Panc1 (cell line): ENCODE data around the gene TXNRD1. TPM values are rescaled to one million over a fixed set of nuclear protein-coding genes. Genes with fewer than 3 reads are reported as not detected.

ENCODE experiments used
- ATAC-seq: fragments of 200-7000 bp; cut with Tn5 transposase; 2 replicates; pipeline ENCODE4 v1.9.1; 2020; ENCODE audit warnings: mild to moderate bottlenecking, moderate library complexity
- BruUV-seq: library from RNA; stranded (reverse); fragments of 400-500 nt; replicated peaks from 2 replicates; lab custom pipeline; 2021; lab: Mats Ljungman, UMichigan
- CTCF ChIA-PET: fragments of 300-600 bp; sonication (Branson Sonifier 250); formaldehyde crosslinking; loops from one replicate; lab custom pipeline; 2022; ENCODE audit warnings: antibody characterized with exemption; lab: Charles Lee
- POLR2A ChIA-PET: fragments of 300-600 bp; sonication (Branson Sonifier 250); formaldehyde crosslinking; loops from one replicate; lab custom pipeline; 2022; ENCODE audit warnings: antibody characterized with exemption; lab: Charles Lee
- DNase-seq: peaks from one replicate; pipeline ENCODE4 v3.0.0-alpha.2; 2010; ENCODE audit warnings: low read depth, low spot score
- H3K27ac ChIP-seq: 2 replicates; pipeline ENCODE4 v1.5.1; 2011; ENCODE audit warnings: mild to moderate bottlenecking, low read length, inconsistent platforms
- H3K27me3 ChIP-seq: fragments of 200-500 bp; sonication (Bioruptor generic); 2 replicates; pipeline ENCODE4 v1.6.0; 2014; ENCODE audit warnings: low read length, inconsistent platforms; ENCODE audit not compliant: control insufficient read depth, insufficient read depth
- H3K36me3 ChIP-seq: fragments of 200-500 bp; sonication (Bioruptor generic); 2 replicates; pipeline ENCODE4 v1.5.1; 2014; ENCODE audit warnings: inconsistent platforms, mild to moderate bottlenecking, low read length, moderate library complexity; ENCODE audit not compliant: control insufficient read depth, insufficient read depth
- H3K4me1 ChIP-seq: 2 replicates; pipeline ENCODE4 v1.5.1; 2011; ENCODE audit warnings: inconsistent platforms, mild to moderate bottlenecking, low read length, moderate library complexity; ENCODE audit not compliant: control insufficient read depth, insufficient read depth
- H3K4me3 ChIP-seq, 2 experiments: 2 replicates each; pipeline ENCODE4 v1.5.1; 2011 to 2012; ENCODE audit warnings: low read depth in 2 of 2, low read length in 2 of 2, mild to moderate bottlenecking in 2 of 2, inconsistent platforms in 1 of 2, moderate library complexity in 1 of 2
- H3K9me3 ChIP-seq: fragments of 200-500 bp; sonication (Bioruptor generic); 2 replicates; pipeline ENCODE4 v1.5.1; 2014; ENCODE audit warnings: low read depth, mild to moderate bottlenecking, inconsistent platforms, low read length, moderate library complexity; ENCODE audit not compliant: control insufficient read depth, insufficient read depth
- POLR2AphosphoS5 ChIP-seq: IDR thresholded peaks from 2 replicates; pipeline ENCODE4 v1.6.1; 2012; ENCODE audit warnings: mild to moderate bottlenecking, low read depth, low read length, moderate library complexity
- SIN3A ChIP-seq: IDR thresholded peaks from 2 replicates; pipeline ENCODE4 v1.6.1; 2012; ENCODE audit warnings: low read depth, mild to moderate bottlenecking, low read length, moderate library complexity, borderline replicate concordance; ENCODE audit not compliant: insufficient read depth
- TCF7L2 ChIP-seq: IDR thresholded peaks from 2 replicates; pipeline ENCODE4 v1.6.1; 2011; ENCODE audit warnings: mild to moderate bottlenecking, low read depth, low read length, inconsistent platforms
- in situ Hi-C: cut with HindIII; loops from 2 replicates; pipeline ENCODE4 v1.10.0; 2016; ENCODE audit warnings: low sequenced_read_pairs, low pct_unique_long_range_greater_than_20kb
- intact Hi-C: fragments of 100-400 bp; cut with micrococcal nuclease; formaldehyde crosslinking; loops from one replicate; pipeline ENCODE4 v1.10.0; 2022; ENCODE audit not compliant: unreplicated experiment
- total RNA-seq: library from RNA; stranded (reverse); gene quantifications from one replicate; pipeline ENCODE4 v1.2.1, GENCODE V29; 2021; ENCODE audit not compliant: unreplicated experiment
- TF ChIP-seq, protein P1 (sequence below), 2 experiments: IDR thresholded peaks; 2 replicates each; pipeline ENCODE4 v1.6.1; 2011 to 2012; ENCODE audit warnings: low read depth in 2 of 2, control low read depth in 1 of 2, low read length in 1 of 2, mild to moderate bottlenecking in 1 of 2, moderate library complexity in 1 of 2; ENCODE audit not compliant: insufficient read depth in 1 of 2
- TF ChIP-seq, protein P2 (sequence below): fragments of 450-650 bp; IDR thresholded peaks from 2 replicates; pipeline ENCODE4 v1.5.1; 2017; ENCODE audit warnings: mild to moderate bottlenecking

Gene TXNRD1
- total RNA-seq, 1 experiment from 2014 or later, result 348 TPM

- intact Hi-C loops, result no loop called here
- POLR2A ChIA-PET, result interaction anchor here (0.6 kb wide), 1 partner anchor 69 kb away, joined by 3 read pairs; no protein-coding TSS in a partner anchor
- BruUV-seq, result no TSS peak
- Histone ChIP-seq H3K4me1 (peaks cover 37% of the 10 kb centered on the region), H3K27ac (no peak overlapping the region), H3K36me3 (peaks cover 38% of the 10 kb centered on the region), H3K4me3 (no peak overlapping the region), H3K27me3 (no peaks in the 10 kb centered on the region), H3K9me3 (no peaks in the 10 kb centered on the region)
- CTCF ChIA-PET, result no interaction called here
- in situ Hi-C loops, result no loop called here
- TF ChIP-seq SIN3A, result no peak
- TF ChIP-seq, protein P1, sequence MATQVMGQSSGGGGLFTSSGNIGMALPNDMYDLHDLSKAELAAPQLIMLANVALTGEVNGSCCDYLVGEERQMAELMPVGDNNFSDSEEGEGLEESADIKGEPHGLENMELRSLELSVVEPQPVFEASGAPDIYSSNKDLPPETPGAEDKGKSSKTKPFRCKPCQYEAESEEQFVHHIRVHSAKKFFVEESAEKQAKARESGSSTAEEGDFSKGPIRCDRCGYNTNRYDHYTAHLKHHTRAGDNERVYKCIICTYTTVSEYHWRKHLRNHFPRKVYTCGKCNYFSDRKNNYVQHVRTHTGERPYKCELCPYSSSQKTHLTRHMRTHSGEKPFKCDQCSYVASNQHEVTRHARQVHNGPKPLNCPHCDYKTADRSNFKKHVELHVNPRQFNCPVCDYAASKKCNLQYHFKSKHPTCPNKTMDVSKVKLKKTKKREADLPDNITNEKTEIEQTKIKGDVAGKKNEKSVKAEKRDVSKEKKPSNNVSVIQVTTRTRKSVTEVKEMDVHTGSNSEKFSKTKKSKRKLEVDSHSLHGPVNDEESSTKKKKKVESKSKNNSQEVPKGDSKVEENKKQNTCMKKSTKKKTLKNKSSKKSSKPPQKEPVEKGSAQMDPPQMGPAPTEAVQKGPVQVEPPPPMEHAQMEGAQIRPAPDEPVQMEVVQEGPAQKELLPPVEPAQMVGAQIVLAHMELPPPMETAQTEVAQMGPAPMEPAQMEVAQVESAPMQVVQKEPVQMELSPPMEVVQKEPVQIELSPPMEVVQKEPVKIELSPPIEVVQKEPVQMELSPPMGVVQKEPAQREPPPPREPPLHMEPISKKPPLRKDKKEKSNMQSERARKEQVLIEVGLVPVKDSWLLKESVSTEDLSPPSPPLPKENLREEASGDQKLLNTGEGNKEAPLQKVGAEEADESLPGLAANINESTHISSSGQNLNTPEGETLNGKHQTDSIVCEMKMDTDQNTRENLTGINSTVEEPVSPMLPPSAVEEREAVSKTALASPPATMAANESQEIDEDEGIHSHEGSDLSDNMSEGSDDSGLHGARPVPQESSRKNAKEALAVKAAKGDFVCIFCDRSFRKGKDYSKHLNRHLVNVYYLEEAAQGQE (IDR thresholded peaks at IDR 0.05; ENCODE audit: insufficient read depth in 1 of 2, low read depth in 2 of 2, low read length in 1 of 2), result no peak
- TF ChIP-seq, protein P2, sequence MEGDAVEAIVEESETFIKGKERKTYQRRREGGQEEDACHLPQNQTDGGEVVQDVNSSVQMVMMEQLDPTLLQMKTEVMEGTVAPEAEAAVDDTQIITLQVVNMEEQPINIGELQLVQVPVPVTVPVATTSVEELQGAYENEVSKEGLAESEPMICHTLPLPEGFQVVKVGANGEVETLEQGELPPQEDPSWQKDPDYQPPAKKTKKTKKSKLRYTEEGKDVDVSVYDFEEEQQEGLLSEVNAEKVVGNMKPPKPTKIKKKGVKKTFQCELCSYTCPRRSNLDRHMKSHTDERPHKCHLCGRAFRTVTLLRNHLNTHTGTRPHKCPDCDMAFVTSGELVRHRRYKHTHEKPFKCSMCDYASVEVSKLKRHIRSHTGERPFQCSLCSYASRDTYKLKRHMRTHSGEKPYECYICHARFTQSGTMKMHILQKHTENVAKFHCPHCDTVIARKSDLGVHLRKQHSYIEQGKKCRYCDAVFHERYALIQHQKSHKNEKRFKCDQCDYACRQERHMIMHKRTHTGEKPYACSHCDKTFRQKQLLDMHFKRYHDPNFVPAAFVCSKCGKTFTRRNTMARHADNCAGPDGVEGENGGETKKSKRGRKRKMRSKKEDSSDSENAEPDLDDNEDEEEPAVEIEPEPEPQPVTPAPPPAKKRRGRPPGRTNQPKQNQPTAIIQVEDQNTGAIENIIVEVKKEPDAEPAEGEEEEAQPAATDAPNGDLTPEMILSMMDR, result no peak
- no peak for TF ChIP-seq TCF7L2
- TF ChIP-seq POLR2AphosphoS5, result no peak
- peak; percentile 25; the same call in 1 of the 2 replicates for ATAC-seq
- DNase-seq, result no peak
Measured at GRCh38 chr12:104342635-104343249, 127.2 kb downstream of the TXNRD1 start.

DNA sequence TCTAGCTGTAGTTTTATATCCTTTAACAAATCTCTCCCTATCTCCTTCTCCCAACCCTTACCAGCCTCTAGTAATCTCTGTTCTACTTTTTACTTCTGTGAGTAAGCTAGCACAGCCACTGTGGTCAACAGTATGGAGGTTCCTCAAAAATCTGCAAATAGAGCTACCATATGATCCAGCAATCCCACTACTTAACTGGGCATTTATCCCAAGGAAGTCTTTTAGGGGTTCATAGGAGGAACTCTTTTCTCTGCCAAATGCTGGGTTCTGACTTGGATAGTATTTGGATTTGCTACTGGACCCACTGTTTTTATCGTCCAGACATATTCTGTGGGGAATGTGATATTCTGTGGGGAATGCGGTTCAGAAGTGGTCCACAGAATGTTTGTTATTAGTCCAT is 129.1 kb downstream of the TXNRD1 start:
- H3K27me3 ChIP-seq, result no peaks in the 10 kb centered on the region
- no peak overlapping the region for H3K27ac ChIP-seq
- peaks cover 36% of the 10 kb centered on the region for H3K4me1 ChIP-seq
- in situ Hi-C loops (no loop called here), intact Hi-C loops (no loop called here)
- POLR2A ChIA-PET, result interaction anchor here (0.5 kb wide), 1 partner anchor 30 kb away, joined by 16 read pairs; no protein-coding TSS in a partner anchor
- H3K9me3 ChIP-seq, result no peaks in the 10 kb centered on the region
- H3K36me3 ChIP-seq, result peaks cover 46% of the 10 kb centered on the region
- CTCF ChIA-PET, result no interaction called here
- no peak overlapping the region for H3K4me3 ChIP-seq
- ATAC-seq (no peak), DNase-seq (no peak)
- BruUV-seq, result no TSS peak
- TF ChIP-seq, protein P1 (IDR thresholded peaks at IDR 0.05; ENCODE audit: insufficient read depth in 1 of 2, low read depth in 2 of 2, low read length in 1 of 2), result no peak
- TF ChIP-seq SIN3A (no peak), TCF7L2 (no peak), POLR2AphosphoS5 (no peak)
- TF ChIP-seq, protein P2, result no peak
